GM12801 (cell line): ENCODE results near the gene ZMIZ1.

Experiments used
- CTCF ChIP-seq: IDR thresholded peaks from one replicate; pipeline ENCODE4 v1.5.1; 2011; ENCODE audit warnings: control low read depth; ENCODE audit not compliant: insufficient read length; ENCODE audit errors: extremely low read depth

ZMIZ1 gene

DNA sequence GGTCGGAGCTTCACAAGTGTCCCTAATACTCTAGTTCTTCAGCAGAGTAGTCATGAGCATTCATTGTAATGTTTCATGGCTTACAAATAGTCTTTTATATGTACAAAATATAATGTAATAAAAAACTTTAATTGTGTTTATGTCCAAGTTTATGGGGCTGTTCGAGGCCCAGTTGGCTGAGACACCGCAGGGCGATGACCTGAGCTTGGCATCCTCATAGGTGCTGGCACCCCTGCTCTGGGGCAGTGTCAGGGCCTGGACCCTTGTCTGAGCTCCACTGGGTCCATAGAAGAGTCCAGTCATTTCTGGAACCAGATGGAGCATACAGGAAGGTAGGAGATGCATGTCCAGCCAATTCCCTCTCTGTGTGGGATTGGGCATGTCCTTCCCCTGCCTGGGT is 12.9 kb upstream of the ZMIZ1 start:
- TF ChIP-seq CTCF: no peak

DNA sequence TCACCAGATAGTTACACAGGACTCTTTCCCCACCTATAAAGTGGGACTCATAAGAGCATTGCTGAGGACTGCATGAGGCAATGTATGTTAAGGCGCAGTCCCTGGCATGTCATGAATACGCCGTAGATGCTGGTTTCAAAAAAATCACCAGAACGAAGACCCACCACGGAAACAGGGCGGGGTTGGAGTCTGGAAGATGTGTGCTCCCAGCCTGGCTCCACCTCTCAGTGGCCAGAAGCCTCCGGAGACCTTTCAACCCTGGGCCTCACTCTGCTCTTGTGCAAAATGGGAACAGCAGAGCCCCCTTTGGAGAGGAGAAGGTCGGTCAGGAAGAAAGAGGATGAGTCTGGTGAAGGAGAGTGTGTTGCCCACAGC is 12.4 kb upstream of the ZMIZ1 start:
- TF ChIP-seq CTCF: no peak

DNA sequence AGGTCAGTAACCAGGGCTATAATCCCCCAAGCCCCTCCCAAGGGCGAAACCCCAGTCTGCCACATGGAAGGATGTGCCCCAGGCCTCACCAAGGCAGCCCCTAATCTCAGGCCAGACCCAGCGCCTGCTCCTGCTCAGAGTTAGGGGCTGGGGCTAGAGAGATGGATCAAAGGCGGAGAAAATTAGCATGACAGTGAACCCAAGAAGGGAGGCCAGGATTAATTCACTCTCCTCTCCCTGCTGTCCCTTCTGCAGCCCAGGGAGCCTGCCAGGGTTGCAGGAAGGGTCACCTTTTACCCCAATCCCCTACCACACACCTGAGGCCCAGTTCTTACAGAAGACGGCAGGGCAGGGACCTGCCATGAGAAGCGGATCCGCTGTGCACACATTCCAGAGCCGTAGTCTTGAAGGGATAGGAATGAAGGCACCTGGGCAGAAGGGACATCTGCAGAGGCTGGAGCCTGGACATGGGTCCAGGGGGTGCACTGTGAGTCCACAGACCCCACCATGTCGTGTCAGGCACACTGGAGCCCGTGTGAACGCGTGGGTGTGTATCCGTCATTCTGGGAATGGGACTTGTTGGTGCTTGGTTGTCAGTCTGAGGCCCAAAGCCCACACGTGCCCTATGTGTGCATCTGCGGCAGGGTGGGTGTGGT is 11.9 kb upstream of the ZMIZ1 start:
- TF ChIP-seq CTCF: no peak

GRCh38 chr10:79057481-79058275 is 11.1 kb upstream of the ZMIZ1 start:
- TF ChIP-seq CTCF: no peak

GRCh38 chr10:79058899-79059841 is 9.6 kb upstream of the ZMIZ1 start:
- TF ChIP-seq CTCF: no peak

DNA sequence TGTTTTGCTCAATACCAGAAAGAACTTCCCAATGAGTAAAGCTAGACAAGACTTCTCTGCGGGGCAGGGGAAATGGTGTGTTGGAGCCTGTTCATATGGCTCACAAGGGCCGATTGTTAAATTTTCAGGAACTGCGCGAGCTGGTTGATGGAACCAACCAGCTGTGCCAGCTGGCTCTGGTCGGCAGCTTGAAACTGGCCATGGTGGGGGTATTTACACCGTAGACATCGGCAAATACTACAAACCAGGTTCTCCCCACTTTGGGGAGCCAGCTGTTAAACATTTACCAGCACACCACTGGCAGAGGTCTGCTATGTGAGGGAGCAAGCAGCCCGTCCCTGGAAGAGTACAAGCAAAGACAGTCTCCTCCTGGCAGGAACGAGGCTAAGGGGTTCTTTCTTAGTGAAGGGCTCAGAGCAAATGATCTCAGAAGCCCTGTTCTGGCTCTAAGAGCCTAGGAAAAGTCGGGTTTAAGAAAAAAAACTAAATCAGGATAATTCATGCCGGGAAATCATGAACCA is 8.8 kb upstream of the ZMIZ1 start:
- TF ChIP-seq CTCF: no peak
